Umbilical cord (tissue), 2 donors: ENCODE data around the gene DPP6. TPM values are rescaled to one million over a fixed set of nuclear protein-coding genes. Genes with fewer than 3 reads are reported as not detected.
A peak's percentile ranks its signal among the peaks of the same experiment; 100 is the strongest.

Source experiments
- DNase-seq: peaks from one replicate; pipeline ENCODE4 v3.0.0-alpha.2; 2015; ENCODE audit warnings: low spot score
- total RNA-seq: library from RNA; depleted of rRNA; stranded (reverse); fragments of >200 nt; gene quantifications from one replicate; pipeline ENCODE4 v1.2.3, GENCODE V29; 2014; ENCODE audit warnings: low replicate concordance; ENCODE audit not compliant: insufficient read depth

Gene DPP6
- total RNA-seq, 1 donor from 2014 or later: 1.2 TPM

DNA sequence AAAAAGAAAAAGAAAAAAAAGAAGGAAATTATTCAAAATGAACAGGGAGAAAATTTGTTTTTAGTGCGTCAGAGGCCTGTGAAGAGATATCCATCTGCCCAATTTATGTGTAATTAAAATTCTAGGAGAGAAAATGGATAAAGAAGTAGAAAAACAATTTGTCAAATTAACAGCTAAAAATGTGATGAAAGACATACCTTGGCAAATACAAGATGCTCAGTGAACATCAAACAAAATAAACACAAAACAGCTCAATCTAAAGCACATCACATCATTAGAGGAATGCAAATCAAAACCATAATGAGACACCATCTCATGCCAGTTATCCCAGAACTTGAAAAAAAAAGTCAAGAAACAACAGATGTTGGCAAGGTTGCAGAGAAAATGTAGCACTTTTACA, 477.9 kb downstream of the DPP6 start:
- no peak for DNase-seq

DNA sequence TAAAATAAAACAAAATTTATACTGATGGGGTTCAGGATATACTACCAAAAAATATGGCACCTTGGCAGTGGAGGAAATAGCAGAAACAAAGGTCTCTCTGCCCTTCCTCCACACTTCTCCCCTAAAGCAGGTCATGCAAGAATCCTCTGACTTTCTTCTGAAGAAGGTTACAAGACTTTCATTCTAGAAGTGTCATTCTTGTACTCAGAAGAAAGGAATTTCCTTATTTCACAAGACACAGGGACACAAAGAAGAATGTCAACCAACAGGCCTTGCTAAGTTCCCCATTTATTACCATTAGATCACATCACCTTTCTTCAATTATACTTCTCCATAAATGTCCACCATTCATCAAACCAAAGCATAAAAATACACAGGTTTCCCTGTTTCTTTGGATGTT, 480.6 kb downstream of the DPP6 start:
- DNase-seq: peak; percentile 1

DNA sequence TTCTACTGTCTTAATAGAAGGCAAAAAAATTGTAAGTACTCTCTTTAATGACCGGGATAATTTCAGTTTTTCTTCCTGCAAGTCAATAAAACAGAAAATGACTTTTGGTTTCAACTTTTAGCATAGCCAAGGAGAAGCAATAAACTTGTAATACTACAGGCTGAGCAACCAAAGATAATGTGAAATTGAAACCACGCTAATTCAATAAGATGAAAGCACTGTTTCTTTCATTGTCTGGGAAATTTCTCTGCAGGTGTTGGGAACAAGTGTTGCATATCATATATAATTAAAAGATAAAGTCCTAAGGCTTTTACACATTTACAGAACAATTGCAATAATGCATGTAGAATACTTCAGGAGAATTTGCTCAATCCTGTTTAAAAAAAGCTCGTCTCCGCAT, 488.4 kb downstream of the DPP6 start:
- no peak for DNase-seq

DNA sequence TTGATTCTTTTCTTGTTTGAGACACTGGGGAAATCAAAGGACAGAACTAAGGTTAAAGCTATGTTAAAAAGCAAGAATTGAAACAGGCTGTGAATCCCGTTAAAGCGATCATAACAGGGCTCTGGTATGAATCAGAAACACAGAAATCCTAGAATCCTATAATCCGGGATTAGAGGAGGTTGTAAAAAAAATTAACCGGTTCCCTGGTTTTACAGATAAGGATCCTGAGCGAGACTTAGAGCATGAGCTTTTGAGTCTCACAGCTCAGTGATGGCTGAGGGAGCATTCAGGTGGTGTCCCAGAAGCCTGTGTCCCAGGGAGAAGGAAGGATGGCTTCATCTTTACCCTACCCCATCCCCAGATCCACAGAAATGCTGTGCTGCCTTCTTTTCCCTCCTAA, 489.4 kb downstream of the DPP6 start:
- peak; percentile 82 for DNase-seq

DNA sequence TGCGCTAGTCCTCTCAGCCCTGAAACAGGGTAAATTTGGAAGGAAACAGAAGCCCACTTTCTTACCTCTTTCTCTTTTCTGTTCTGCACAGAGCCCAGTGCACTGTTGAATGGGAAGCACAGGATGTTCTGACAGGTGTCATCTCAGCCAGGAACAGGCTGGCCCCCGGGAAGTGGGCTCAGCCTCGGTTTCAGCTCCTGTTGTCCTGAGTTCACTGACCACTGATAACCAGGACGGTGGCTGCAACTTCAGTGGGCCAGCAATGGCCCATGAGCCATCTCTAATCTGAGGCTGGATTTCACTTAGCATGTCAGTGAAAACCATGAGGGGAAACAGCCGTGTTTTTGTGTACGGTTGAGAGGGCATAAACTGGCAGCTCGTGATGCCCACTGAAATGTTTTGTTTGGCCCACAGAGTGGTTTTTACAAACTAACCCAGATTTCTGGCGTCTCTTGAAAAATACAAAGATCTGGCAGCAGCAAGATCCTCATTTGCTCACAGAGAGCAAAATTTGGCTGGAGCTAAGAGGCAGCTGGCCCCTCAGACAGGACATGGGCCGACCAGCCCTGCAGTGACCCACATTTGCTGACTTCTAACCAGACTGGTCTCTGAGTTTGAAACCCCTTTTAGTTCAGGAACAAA, 494.9 kb downstream of the DPP6 start:
- DNase-seq: no peak

DNA sequence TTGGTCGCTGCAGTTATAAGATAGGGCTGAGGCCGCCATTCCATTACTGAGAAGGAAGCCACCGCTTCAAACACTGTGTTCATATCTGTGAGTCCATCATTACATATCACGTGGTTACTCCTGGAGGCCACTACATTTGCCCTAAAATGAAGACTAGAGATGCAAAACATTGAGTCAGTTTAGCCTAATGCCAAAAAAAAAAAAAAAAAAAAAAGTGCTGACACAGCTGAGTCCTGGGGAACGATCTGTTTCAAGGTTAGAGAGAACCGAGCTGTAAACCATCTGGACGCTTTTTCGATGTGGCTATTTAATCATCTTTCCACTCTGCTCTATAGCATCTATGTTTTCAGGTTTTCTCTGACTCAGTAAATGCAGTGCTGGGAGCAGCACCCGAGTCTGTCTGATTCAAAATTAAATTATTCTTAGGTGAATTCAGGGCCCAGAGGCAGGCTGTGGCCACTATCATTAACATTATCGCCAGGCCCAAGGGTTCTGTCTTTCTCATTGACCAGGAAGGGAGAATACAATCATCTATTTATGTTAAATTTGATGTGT, 501.6 kb downstream of the DPP6 start:
- no peak for DNase-seq

DNA sequence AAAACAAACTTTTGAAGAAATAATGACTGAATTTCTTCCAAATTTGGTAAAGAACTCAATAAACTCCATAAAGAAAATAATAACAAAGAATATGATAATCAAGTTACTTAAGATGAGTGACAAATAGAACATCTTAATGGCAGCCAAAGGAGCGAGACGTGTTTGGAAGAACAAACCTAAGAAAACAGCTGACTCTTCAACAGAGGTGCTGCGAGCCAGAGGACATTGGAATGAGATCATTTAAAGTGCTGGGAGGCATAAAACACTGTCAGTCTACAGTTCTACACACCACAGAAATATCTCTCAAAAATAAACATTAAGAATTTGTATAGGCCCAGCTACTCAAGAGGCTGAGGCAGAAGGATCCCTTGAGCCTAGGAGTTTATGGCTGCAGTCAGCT, 507.3 kb downstream of the DPP6 start:
- no peak for DNase-seq

DNA sequence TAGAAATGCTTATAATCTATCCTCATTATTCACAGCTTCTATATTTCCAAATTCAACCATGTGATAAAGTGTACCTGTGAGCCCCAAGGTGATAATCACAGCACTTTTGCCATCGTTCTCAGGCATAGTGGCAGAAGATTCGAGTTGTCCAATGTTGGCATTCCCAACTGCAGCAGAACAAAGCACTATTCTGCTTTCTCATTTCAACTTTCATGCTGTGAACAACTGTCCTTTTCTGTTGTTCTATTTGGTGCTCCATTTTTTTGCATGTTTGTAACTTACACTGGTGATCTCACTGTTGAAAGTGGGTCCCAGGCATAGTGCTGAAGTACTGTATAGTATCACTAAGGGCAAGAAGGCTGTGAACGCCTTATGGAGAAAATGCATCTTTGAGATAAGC, 512.5 kb downstream of the DPP6 start:
- no peak for DNase-seq

DNA sequence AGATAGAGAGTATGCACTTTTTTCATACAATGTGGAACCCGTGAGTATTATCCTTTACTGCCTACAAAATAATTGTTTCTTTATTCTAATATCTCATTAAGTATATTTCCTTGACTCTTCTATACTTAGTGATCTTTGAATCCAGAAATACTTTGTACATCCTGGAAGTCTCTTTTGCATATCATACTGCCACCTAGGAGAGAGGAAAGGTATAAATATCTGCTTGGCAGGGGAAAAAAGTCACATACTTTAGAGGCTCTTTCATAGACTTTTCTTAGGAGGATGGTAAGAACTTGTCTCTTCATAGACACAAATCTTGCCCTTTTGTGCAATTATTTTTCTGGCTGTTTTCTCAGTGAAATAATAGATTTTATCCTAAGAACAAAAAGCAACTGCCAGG, 514.7 kb downstream of the DPP6 start:
- DNase-seq: peak; percentile 23

DNA sequence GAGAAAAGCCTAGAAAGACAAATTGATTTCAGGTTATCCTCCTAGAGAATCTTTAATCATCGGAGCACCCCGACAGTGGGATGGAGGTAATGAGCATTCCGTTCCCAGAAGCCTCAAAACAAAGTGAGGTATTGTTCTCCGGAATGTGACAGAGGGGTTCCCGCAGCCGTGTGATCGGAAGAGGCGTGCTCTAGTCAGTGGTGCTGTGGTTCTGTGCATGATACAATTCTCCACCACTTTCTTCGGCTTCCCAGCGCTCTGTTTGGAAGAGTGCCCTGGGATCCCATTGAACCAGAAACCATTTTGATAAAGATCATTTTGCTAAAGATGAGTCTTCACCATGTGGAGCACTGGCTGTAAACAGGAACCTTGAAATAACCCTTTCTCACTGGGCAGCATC, 516.1 kb downstream of the DPP6 start:
- no peak for DNase-seq

DNA sequence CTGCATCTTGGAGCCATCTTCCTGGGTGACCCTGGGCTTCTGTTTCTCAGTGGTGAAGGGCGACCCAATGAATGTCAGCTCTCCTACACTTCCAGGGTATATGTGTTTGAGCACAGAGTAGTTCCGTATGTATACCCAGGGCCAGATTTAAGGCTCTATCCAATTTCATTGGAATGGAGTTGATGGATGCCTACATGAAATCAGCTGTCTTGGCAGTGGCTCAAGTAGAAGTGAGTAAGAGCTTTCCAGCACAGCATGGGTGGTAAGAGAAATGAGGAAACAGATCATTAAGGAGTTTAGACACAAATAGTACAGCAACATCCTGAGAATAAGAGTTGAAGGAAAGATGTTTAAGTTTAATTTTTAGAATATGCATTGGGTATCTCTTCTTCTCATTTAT, 517.7 kb downstream of the DPP6 start:
- DNase-seq: no peak

DNA sequence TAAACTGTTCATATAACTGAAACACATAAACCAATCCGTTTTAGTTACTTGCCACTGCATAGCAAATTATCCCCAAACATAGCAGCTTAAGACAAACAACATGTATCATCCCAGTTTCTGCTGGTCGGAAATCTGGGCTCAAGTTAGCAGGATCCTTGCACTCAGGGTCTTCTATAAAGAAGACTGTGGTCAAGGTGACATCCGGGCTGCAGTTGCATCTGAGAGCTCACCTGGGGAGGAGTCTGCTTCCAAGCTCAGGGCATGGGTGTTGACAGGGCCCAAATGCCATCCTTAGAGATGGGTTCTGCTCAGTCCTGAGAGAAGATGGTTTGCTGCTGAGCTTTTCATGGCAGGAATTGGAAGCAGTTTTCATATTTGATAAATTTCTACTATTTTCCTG, 519.6 kb downstream of the DPP6 start:
- DNase-seq: no peak

DNA sequence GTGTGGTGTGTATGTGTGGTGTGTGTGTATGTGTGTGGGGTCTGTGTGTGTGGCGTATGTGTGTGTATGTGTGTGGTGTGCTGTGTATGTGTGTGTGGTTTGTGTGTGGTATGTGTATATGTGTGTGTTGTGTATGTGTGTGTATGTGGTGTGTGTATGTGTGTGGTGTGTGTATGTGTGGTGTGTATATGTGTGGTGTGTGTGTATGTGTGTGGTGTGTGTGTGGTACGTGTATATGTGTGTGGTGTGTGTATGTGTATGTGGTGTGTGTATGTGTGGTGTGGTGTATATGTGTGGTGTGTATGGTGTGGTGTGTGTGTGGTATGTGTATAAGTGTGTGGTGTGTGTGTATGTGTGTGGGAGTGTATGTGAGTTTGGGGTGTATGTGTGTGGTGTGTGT, 522.0 kb downstream of the DPP6 start:
- DNase-seq: no peak

DNA sequence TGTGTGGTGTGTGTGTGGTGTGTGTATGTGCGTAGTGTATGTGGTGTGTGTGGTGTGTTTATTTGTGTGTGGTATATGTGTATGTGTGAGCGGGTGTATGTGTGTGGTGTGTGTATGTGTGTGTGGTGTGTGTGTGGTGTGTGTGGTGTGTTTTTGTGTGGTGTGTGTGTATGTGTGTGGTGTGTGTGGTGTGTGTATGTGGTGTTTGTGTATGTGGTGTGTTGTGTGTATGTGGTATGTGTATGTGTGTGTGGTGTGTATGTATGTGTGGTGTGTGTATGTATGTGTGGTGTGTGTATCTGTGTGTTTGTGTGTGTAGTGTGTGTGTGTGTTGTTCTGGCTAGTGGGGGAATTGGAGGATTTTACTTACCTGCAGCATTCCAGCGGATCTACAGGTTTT, 523.3 kb downstream of the DPP6 start:
- no peak for DNase-seq

DNA sequence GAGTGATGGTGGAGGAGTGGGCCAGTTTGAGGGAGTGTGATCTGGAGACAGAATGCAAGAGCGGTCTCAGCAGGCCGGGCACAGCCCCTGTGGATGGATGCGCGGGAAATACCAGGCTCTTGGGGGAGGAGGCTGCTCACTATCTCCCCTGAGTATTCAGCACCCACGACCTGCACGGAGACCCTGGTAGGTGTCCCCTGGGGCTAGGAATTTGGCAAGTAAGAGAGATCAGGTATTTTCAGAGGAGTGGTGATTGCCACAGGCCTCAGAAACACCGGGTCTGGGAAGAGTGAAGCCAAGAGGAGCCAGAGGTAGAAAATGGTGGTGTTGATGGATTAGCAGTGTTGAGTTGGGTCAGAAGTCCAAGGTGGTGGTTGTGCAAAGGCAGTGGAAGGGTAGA, 524.4 kb downstream of the DPP6 start:
- no peak for DNase-seq

DNA sequence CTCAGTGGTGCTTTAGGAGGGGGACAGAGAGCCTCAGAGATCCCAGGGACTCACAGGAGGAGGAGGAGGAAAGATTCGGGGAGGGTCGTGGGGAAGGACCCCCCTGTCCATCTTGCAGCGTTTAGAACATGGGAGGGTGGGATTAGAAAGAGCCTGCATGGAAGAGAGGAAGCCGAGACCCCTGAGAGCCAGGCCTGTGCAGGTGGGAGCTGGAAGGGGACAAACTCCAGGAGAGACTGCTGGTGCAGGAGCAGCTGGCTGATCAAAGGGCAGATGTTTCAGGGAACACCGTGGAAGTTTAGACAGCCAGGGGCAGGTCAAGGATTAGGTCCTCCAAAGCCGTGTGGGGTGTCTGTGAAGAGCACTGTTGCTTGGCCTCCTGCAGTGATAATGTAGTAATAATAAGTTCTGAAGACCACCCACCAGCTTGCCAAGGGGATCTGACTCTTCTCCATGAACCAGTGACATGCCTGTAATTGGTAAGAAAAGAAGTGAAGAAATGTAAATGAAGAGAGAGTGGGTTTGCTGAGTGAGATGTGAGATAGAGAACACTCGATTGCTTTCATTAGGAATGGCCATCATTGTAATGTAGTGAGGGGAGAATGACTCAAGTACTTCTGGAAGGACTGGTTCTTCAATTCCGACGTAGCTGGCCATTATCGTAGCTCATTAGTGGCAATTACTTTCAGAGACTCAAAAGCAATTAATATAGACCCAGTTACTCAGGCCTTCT, 525.1 kb downstream of the DPP6 start:
- no peak for DNase-seq

DNA sequence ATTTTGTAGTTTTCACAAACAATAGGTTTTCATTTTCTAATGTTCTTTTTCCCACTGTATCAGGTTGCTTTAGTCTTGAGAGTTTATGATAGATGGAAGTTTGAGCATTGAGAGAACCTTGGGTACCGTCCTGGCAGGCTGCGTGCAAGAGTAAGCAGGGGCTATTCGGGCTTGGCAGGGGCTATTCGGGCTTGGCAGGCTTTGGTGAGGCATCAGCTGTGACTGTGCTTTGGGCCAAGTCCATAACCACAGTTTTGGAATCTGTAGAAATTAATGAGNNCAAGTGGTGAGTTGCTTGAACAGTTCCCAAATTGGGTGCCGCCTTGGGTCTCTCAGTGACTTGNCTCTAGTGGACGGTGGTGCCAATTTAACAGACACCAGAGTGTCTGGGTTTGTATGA, 526.1 kb downstream of the DPP6 start:
- DNase-seq: no peak

DNA sequence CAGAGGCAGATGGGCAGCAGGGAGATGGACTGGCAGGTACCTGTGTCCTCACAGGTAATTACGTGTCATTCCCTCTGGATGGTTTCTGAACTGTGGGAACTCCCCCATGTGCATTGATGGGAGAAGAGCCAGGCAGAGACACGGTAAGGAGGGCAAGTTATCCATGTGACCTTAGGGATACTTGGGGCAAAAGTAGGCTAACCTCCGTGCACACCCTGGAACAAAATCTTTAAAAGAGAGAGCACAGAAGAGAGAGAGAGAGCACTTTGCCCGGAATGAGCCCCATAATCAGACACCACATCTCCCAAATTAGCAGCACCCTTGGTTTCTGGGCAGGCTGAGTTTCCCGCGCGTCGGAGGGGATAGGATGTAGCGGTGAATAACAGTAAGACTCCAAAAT, 527.5 kb downstream of the DPP6 start:
- no peak for DNase-seq

DNA sequence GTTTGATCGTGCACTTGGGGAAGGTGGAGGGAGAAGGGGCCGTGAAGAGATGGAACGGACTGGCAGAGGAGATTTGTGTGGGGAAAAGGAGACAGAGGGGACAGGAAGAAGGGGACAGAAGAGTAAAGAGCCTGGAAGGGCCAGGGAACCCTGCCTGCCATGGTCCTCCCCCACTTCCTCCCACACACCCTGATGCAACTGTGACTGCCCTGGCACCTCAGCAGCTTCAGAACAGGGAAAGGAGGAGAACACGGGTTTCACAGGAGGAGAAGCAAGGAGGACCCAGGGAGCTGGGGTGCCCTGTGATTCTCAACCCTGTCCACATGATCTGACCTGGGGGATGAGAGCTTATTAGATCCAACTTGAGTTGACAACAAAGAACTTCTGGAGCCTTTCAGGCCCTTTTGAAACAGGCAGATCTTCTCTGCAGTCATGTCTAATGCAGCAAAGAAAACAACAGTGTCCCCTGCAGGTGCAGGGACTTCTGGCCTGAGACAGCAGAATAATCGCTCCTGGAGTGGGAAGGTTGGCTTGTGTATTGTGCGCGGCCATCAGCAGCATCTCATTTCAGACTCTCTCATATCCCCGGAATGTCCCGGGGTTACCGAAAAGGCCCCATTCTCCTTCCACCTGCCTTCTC, 529.2 kb downstream of the DPP6 start:
- no peak for DNase-seq

DNA sequence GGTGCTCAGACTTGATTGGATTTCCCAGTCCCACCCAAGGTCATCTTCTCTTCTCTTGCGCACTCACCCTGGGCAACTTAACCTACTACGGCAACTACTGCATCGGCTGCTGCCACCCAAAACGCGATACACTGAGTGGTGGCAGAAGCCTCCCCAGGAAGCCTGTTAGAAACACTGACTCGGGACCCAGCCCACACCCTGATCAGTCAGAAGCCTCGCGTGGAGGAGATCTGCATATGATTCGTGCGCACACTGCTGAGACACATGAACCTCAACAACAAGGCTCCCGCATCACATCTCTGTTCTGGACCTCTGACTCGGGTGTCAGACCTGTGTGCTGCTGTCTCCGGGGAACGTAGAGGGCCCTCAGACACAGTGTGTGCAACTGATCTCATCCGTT, 531.3 kb downstream of the DPP6 start:
- DNase-seq: peak; percentile 0

DNA sequence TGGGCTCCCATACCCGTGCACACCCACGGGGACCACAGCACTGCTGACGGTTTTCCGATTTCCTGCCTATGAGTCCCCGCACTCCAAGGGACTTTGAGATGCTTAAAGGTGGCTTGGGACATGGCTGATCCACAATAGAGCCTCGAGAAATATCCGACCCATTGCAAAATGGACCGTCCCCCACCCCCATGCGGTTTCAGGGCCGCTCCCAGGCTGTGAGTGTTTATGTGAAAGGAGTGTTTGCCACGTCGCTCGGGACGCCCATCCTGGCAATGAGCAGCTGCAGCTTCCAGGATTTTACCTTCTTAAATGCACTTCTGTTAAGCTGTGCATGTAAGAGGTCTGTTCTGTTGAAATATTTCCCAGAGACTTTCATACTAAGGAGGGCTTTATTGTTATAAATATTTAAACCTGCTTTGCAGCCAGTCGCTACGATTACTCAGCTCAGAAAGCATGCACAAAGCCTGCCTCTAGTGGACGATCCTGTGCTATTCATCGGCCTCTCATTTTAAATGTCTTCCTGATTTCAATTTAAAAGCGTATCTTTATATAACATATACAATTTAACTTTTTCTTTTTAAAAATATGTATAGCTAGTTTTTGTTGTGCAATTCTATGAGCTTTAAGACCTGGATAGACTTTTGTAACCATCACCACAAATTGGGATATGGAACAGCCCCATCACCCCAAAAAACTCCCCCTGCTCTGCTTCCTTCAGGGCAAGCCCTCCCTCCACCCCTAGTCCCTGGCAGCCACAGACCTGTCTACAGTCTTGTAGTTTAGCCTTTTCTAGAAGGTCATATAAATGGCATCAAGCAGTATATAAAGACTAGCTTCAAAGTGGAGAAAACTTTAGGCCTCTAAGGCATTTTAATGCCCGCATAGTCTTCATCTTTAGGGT, 532.4 kb downstream of the DPP6 start:
- peak; percentile 78 for DNase-seq

DNA sequence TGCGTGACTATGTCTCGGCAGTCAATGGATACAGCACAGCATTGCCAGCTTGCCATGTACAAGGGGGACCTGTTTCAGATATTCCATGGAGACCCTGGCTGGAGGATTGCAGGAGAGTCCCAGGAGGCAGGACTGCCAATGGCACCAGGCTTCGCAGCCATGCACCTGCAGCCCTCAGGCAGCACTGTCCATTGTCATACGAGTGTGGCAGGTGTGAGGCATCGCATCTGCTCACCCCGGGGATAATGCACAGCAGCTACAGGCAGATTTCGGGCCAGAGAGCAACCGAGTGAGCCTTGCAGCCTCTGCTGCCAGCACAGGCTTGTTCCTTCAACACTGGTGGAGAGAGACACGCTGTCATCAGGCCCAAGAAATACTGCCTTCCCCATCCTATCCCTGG, 535.6 kb downstream of the DPP6 start:
- DNase-seq: no peak
